Esophagus muscularis mucosa (tissue), 4 donors: Measurements from ENCODE around the gene RERE.

ENCODE experiments used
- EP300 ChIP-seq: sonication (generic); formaldehyde crosslinking; IDR thresholded peaks from one replicate; pipeline ENCODE4 v1.6.1; 2017; ENCODE audit warnings: antibody characterized with exemption
- POLR2AphosphoS5 ChIP-seq, 2 donors: sonication (generic); formaldehyde crosslinking; IDR thresholded peaks; one replicate each; pipeline ENCODE4 v1.6.1; 2017; ENCODE audit warnings: antibody characterized with exemption in 2 of 2
- TF ChIP-seq, protein P1 (sequence below), 3 experiments: fragments of 200-600 bp in 2 of 3; fragments of 450-650 bp in 1 of 3; sonication (generic) in 2 of 3; IDR thresholded peaks; one replicate each; pipeline ENCODE4 v1.5.1; 2017 to 2019; ENCODE audit warnings: antibody characterized with exemption in 3 of 3, mild to moderate bottlenecking in 2 of 3, moderate library complexity in 1 of 3

DNA sequence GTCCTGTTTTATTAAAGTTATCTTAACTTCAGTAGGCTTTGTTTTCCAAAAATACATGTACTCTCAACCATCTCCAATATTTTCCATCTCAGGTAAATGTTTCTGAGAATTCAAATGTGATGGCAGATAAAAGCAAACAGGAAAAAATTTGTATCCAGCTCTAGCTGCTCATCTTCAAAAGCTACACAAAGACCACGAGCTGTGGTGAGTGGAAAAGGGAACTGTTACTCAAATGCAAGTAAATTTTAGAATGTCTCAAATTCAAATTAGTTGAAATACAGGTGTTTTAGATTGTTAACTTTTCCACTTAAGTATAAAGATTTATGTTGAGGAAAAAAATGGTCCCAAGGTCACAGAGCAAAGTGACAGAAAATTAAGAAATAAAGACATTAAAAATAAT is 283.5 kb downstream of the RERE start:
- no peak for TF ChIP-seq POLR2AphosphoS5 (IDR thresholded peaks at IDR 0.05)
- TF ChIP-seq, protein P1, sequence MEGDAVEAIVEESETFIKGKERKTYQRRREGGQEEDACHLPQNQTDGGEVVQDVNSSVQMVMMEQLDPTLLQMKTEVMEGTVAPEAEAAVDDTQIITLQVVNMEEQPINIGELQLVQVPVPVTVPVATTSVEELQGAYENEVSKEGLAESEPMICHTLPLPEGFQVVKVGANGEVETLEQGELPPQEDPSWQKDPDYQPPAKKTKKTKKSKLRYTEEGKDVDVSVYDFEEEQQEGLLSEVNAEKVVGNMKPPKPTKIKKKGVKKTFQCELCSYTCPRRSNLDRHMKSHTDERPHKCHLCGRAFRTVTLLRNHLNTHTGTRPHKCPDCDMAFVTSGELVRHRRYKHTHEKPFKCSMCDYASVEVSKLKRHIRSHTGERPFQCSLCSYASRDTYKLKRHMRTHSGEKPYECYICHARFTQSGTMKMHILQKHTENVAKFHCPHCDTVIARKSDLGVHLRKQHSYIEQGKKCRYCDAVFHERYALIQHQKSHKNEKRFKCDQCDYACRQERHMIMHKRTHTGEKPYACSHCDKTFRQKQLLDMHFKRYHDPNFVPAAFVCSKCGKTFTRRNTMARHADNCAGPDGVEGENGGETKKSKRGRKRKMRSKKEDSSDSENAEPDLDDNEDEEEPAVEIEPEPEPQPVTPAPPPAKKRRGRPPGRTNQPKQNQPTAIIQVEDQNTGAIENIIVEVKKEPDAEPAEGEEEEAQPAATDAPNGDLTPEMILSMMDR (IDR thresholded peaks at IDR 0.05) = no peak
- TF ChIP-seq EP300 = no peak
